Measurements from ENCODE around the gene FAF1.

GRCh38 chr1:50779801-50780200 lies 180.3 kb downstream of the FAF1 start:
- TF ChIP-seq ZNF510 (tag by site-specific recombination; IDR thresholded peaks at IDR 0.05; ENCODE audit: insufficient replicate concordance) (no peak), CTCF (tag by site-specific recombination; IDR thresholded peaks at IDR 0.05) (no peak)

Data from HEK293 (cell line).